IMR-90 (cell line): ENCODE measurements around the gene PGA5. TPM values are rescaled to one million over a fixed set of nuclear protein-coding genes. Genes with fewer than 3 reads are reported as not detected.

Source experiments
- ATAC-seq: fragments of 200-7000 bp; cut with Tn5 transposase; 2 replicates; pipeline ENCODE4 v1.9.1; 2020; ENCODE audit warnings: low read depth, mild to moderate bottlenecking, moderate library complexity
- BruUV-seq: library from RNA; stranded (reverse); fragments of 400-500 nt; replicated peaks from 2 replicates; lab custom pipeline; 2021; lab: Mats Ljungman, UMichigan
- CTCF ChIA-PET: fragments of 300-600 bp; formaldehyde crosslinking; extraction: SDS; loops from one replicate; lab custom pipeline; 2021; ENCODE audit warnings: antibody characterized with exemption; lab: Yijun Ruan, JAX
- POLR2A ChIA-PET: fragments of 300-600 bp; sonication (Branson Sonifier 250); formaldehyde crosslinking; loops from one replicate; lab custom pipeline; 2022; ENCODE audit warnings: antibody characterized with exemption; ENCODE audit not compliant: unreplicated experiment; lab: Charles Lee
- DNase-seq: peaks from one replicate; pipeline ENCODE4 v3.0.0; 2013
- H2AFZ ChIP-seq: replicated peaks from 2 replicates; pipeline ENCODE3; 2013; ENCODE audit warnings: low read length, mild to moderate bottlenecking; ENCODE audit not compliant: poor library complexity
- H2AK5ac ChIP-seq: 2 replicates; pipeline ENCODE4 v1.6.1; 2013; ENCODE audit warnings: low read depth, low read length, inconsistent platforms
- H2AK9ac ChIP-seq: replicated peaks from 2 replicates; pipeline ENCODE3; 2013; ENCODE audit warnings: mild to moderate bottlenecking, low read depth, low read length, moderate library complexity; ENCODE audit not compliant: poor library complexity
- H2BK120ac ChIP-seq: 2 replicates; pipeline ENCODE4 v1.6.1; 2013; ENCODE audit warnings: low read depth, low read length, inconsistent platforms
- H2BK15ac ChIP-seq: 3 replicates; pipeline ENCODE4 v1.6.1; 2013; ENCODE audit warnings: low read depth, low read length, inconsistent platforms
- H2BK20ac ChIP-seq: 2 replicates; pipeline ENCODE4 v1.6.1; 2013; ENCODE audit warnings: low read depth, mild to moderate bottlenecking, inconsistent platforms, low read length, moderate library complexity
- H2BK5ac ChIP-seq: 2 replicates; pipeline ENCODE4 v1.6.1; 2013; ENCODE audit warnings: mild to moderate bottlenecking, low read depth, low read length, inconsistent platforms; ENCODE audit not compliant: poor library complexity, severe bottlenecking
- H3K14ac ChIP-seq: replicated peaks from 2 replicates; pipeline ENCODE4 v1.6.1; 2013; ENCODE audit warnings: low read depth, low read length, inconsistent platforms
- H3K18ac ChIP-seq: 2 replicates; pipeline ENCODE4 v1.6.1; 2013; ENCODE audit warnings: low read depth, low read length, control low read depth
- H3K23ac ChIP-seq: 2 replicates; pipeline ENCODE4 v1.6.1; 2013; ENCODE audit warnings: low read depth, low read length, inconsistent platforms
- H3K27ac ChIP-seq: 2 replicates; pipeline ENCODE4 v1.5.1; 2013; ENCODE audit warnings: mild to moderate bottlenecking, control low read depth, low read length; ENCODE audit not compliant: insufficient read depth
- H3K27me3 ChIP-seq: 2 replicates; pipeline ENCODE4 v1.6.1; 2013; ENCODE audit warnings: low read length; ENCODE audit not compliant: control insufficient read depth, insufficient read depth
- H3K36me3 ChIP-seq: 2 replicates; pipeline ENCODE4 v1.6.1; 2013; ENCODE audit warnings: low read length, mixed read lengths; ENCODE audit not compliant: control insufficient read depth, insufficient read depth
- H3K4ac ChIP-seq: 2 replicates; pipeline ENCODE4 v1.6.1; 2013; ENCODE audit warnings: low read depth, low read length, inconsistent platforms
- H3K4me1 ChIP-seq: 2 replicates; pipeline ENCODE4 v1.6.1; 2013; ENCODE audit warnings: low read length, mixed read lengths; ENCODE audit not compliant: control insufficient read depth, insufficient read depth
- H3K4me2 ChIP-seq: 2 replicates; pipeline ENCODE4 v1.6.1; 2013; ENCODE audit warnings: low read depth, mild to moderate bottlenecking, control low read depth, low read length, moderate library complexity
- H3K4me3 ChIP-seq: 2 replicates; pipeline ENCODE4 v1.5.1; 2013; ENCODE audit warnings: low read depth, mild to moderate bottlenecking, control low read depth, low read length, moderate library complexity; ENCODE audit not compliant: insufficient read depth
- H3K56ac ChIP-seq: 2 replicates; pipeline ENCODE4 v1.6.1; 2013; ENCODE audit warnings: low read length, inconsistent platforms; ENCODE audit not compliant: insufficient read depth; ENCODE audit errors: extremely low read depth
- H3K79me1 ChIP-seq, 2 experiments: 2 replicates each; pipeline ENCODE4 v1.6.1; 2013; ENCODE audit warnings: low read length in 2 of 2, inconsistent platforms in 1 of 2, low read depth in 1 of 2
- H3K9ac ChIP-seq: 2 replicates; pipeline ENCODE4 v1.6.1; 2013; ENCODE audit warnings: low read depth, low read length, control low read depth
- H3K9me1 ChIP-seq: 2 replicates; pipeline ENCODE4 v1.6.1; 2013; ENCODE audit warnings: low read length, inconsistent platforms; ENCODE audit not compliant: insufficient read depth
- H3K9me3 ChIP-seq: 2 replicates; pipeline ENCODE4 v1.6.1; 2013; ENCODE audit warnings: low read length; ENCODE audit not compliant: control insufficient read depth, insufficient read depth
- H4K20me1 ChIP-seq: 2 replicates; pipeline ENCODE4 v1.6.1; 2013; ENCODE audit warnings: low read length, inconsistent platforms; ENCODE audit not compliant: insufficient read depth
- H4K5ac ChIP-seq: 2 replicates; pipeline ENCODE4 v1.6.1; 2013; ENCODE audit warnings: mild to moderate bottlenecking, low read depth, low read length, control low read depth
- H4K8ac ChIP-seq, 2 experiments: 2 replicates each; pipeline ENCODE4 v1.6.1; 2013; ENCODE audit warnings: low read depth in 2 of 2, low read length in 2 of 2, control low read depth in 1 of 2, inconsistent platforms in 1 of 2
- H4K91ac ChIP-seq: 2 replicates; pipeline ENCODE4 v1.6.1; 2013; ENCODE audit warnings: low read depth, low read length, inconsistent platforms; ENCODE audit not compliant: insufficient read depth
- BHLHE40 ChIP-seq: fragments of 150-350 bp; IDR thresholded peaks from 2 replicates; pipeline ENCODE4 v1.6.1; 2016; ENCODE audit warnings: mild to moderate bottlenecking, low read depth, low read length
- CEBPB ChIP-seq: IDR thresholded peaks from 2 replicates; pipeline ENCODE4 v1.6.1; 2012; ENCODE audit warnings: low read depth, low read length, improper control_type of control experiment
- CHD1 ChIP-seq: IDR thresholded peaks from 2 replicates; pipeline ENCODE4 v1.6.1; 2012; ENCODE audit warnings: low read depth, low read length, improper control_type of control experiment
- FOS ChIP-seq: fragments of 150-350 bp; IDR thresholded peaks from 2 replicates; pipeline ENCODE4 v1.6.1; 2016; ENCODE audit warnings: low read depth, low read length
- MAZ ChIP-seq: IDR thresholded peaks from 2 replicates; pipeline ENCODE4 v1.6.1; 2012; ENCODE audit warnings: low read depth, mild to moderate bottlenecking, low read length, improper control_type of control experiment, moderate library complexity, borderline replicate concordance
- RAD21 ChIP-seq: IDR thresholded peaks from 2 replicates; pipeline ENCODE4 v1.6.1; 2012; ENCODE audit warnings: low read length, improper control_type of control experiment
- WGBS, 2 experiments: methylation state at CpG; one replicate each; pipeline versions ENCODE4 v1.1.5 to v1.1.7; 2013; ENCODE audit warnings: missing lambda C conversion rate in 2 of 2; ENCODE audit not compliant: insufficient read length in 1 of 2; ENCODE audit errors: extremely low coverage in 2 of 2; 5-methylcytosine and 5-hydroxymethylcytosine counted together
- dilution Hi-C: fragments of 300-500 bp; cut with HindIII; formaldehyde crosslinking; loops from one replicate; pipeline ENCODE4 v1.14.3; 2018; ENCODE audit warnings: low sequenced_read_pairs; ENCODE audit not compliant: unreplicated experiment
- in situ Hi-C: fragments of 300-500 bp; cut with MboI; formaldehyde crosslinking; loops from 3 replicates; pipeline ENCODE4 v1.14.3; 2019; ENCODE audit warnings: low sequenced_read_pairs, inconsistent platforms, mixed read lengths
- intact Hi-C: fragments of 100-400 bp; cut with micrococcal nuclease; formaldehyde crosslinking; loops from 2 replicates; pipeline ENCODE4 v1.10.0; 2022
- polyA plus RNA-seq, 3 experiments: library from polyadenylated mRNA; depleted of rRNA; stranded (reverse); fragments of >200 nt; gene quantifications; 2 replicates each; pipeline ENCODE4 v1.2.3, GENCODE V29; 2012; ENCODE audit warnings: low replicate concordance in 1 of 3
- total RNA-seq: library from RNA; depleted of rRNA; stranded (reverse); fragments of >200 nt; gene quantifications from 2 replicates; pipeline ENCODE4 v1.2.3, GENCODE V29; 2012
- TF ChIP-seq, protein P1 (sequence below): fragments of 150-350 bp; IDR thresholded peaks from 2 replicates; pipeline ENCODE4 v1.6.1; 2017; ENCODE audit warnings: mild to moderate bottlenecking, antibody characterized with exemption, low read length, low read depth

Gene PGA5
- total and polyA plus RNA-seq, 2 of the 4 experiments (the other 2 are of a cell fraction) = not detected

DNA sequence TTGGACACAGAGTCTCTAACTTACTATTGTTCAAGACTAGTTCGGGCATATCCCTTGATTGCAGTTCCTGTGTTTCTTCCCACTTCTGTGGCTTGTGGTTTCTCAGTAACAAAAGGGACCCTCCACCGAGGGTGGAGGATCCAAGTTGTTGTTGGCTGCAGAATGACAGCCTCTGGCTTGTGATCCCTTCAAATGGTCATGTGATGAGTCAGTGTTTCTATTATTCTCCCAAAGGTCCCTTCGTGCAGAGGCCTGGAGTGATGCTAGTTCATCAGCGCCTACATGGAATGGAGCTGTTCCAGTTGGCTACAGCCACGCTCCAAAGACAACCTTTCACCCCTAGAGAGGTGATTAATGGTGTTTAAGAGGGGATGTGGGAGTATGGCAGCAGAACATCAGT is 56.8 kb downstream of the PGA5 start:
- H2AK5ac ChIP-seq = no peak overlapping the region
- peaks cover 38% of the 10 kb centered on the region for H3K36me3 ChIP-seq
- no peak overlapping the region for H2AK9ac ChIP-seq
- in situ Hi-C loops (no loop called here), intact Hi-C loops (no loop called here), dilution Hi-C loops (no loop called here)
- peaks cover 13% of the 10 kb centered on the region; the same call in 1 of the 2 replicates for H4K20me1 ChIP-seq
- no peak overlapping the region for H2AFZ ChIP-seq
- H4K8ac ChIP-seq = peak overlapping the region in 1 of 2 experiments; percentile 64; a peak in 1 of 4 replicates
- H2BK20ac ChIP-seq = no peak overlapping the region
- H3K4me3 ChIP-seq = no peak overlapping the region
- H2BK120ac ChIP-seq = peak overlapping the region; percentile 63; the same call in 1 of the 2 replicates
- H4K91ac ChIP-seq = peak overlapping the region; percentile 36; the same call in 1 of the 2 replicates
- H3K79me1 ChIP-seq = peaks cover 0 to 17% of the 10 kb centered on the region in 2 experiments; a peak in 2 of 4 replicates
- ATAC-seq (peak; percentile 34), DNase-seq (peak; percentile 91)
- CTCF ChIA-PET = no interaction called here
- H3K4me2 ChIP-seq = no peak overlapping the region
- peak overlapping the region; percentile 49; the same call in 1 of the 2 replicates for H3K27ac ChIP-seq
- 0 out of 2 replicates have a peak overlapping the region, but pooled peaks have one; percentile 7 for H3K23ac ChIP-seq
- H2BK5ac ChIP-seq = peak overlapping the region; percentile 55
- H3K9me3 ChIP-seq = no peaks in the 10 kb centered on the region
- POLR2A ChIA-PET = no interaction called here
- peaks cover 16% of the 10 kb centered on the region for H3K4me1 ChIP-seq
- no TSS peak for BruUV-seq
- peak overlapping the region; percentile 12; the same call in 1 of the 2 replicates for H3K4ac ChIP-seq
- H3K14ac ChIP-seq = peak overlapping the region; percentile 23
- H3K56ac ChIP-seq = peak overlapping the region; percentile 19; the same call in 1 of the 2 replicates
- no peak overlapping the region for H2BK15ac ChIP-seq
- no peak overlapping the region for H3K9ac ChIP-seq
- 0 out of 2 replicates have a peak overlapping the region, but pooled peaks have one; percentile 4 for H4K5ac ChIP-seq
- peaks cover 2% of the 10 kb centered on the region; the same call in 1 of the 2 replicates for H3K27me3 ChIP-seq
- H3K18ac ChIP-seq = peak overlapping the region; percentile 6; the same call in 1 of the 2 replicates
- no CpG with 5 or more reads among the region's 5 CpGs for WGBS, 2 experiments
- peaks cover 20% of the 10 kb centered on the region for H3K9me1 ChIP-seq
- TF ChIP-seq CEBPB (no peak), RAD21 (no peak), FOS (peak; percentile 67), MAZ (no peak), CHD1 (no peak), BHLHE40 (peak; percentile 49)
- TF ChIP-seq, protein P1, sequence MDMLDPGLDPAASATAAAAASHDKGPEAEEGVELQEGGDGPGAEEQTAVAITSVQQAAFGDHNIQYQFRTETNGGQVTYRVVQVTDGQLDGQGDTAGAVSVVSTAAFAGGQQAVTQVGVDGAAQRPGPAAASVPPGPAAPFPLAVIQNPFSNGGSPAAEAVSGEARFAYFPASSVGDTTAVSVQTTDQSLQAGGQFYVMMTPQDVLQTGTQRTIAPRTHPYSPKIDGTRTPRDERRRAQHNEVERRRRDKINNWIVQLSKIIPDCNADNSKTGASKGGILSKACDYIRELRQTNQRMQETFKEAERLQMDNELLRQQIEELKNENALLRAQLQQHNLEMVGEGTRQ = peak; percentile 76
